ENCODE results near the gene TNFRSF8.

TNFRSF8 gene

DNA sequence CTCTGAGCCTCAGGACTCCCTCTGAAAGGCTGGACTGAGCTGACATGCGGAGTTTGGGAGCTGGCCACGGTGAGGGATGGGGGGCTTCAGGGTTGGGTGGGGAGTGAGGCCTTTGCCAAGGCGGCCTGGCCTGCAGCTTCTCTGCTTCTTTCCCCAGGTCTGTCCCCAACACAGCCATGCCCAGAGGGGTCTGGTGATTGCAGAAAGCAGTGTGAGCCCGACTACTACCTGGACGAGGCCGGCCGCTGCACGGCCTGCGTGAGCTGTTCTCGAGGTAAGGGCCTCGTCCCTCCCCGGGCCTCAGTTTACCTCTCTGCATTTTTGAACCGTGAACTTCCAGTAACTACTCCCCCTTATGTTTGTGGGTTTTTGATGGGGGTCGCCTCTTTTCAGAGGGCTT, 48.6 kb downstream of the TNFRSF8 start:
- no peaks in the 10 kb centered on the region for H3K27me3 Mint-ChIP-seq
- no peak overlapping the region for H3K27ac Mint-ChIP-seq
- no peak overlapping the region for H3K4me3 Mint-ChIP-seq
- peaks cover 3 to 12% of the 10 kb centered on the region in 2 donors for H3K4me1 Mint-ChIP-seq (ENCODE audit: low read depth in 2 of 2)
- no peak for DNase-seq
- ATAC-seq (replicated peaks): no peak
- H3K36me3 Mint-ChIP-seq (ENCODE audit: insufficient read depth): peaks cover 2% of the 10 kb centered on the region
- no peaks in the 10 kb centered on the region for H3K9me3 Mint-ChIP-seq

DNA sequence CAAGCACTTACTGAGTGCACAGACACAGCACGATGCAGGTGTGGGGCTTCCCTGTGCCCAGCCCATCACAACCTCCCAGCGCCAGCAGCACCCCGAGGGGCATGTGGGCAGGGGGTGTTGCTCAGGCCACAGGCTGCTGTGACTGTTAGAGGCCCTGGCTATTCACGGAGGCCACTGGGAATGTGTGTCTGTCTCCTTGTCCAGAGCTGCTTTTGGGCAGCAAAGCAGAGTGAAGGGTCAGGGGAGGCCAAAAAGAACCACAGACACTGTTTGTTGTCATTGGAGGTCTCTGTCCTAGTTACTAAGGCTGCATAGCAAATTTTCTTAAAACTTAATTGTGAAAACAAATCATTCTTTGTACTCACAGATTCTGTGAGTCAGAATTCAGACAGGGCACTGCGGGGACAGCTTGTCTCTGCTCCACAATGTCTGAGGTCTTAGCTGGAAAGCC, 49.6 kb downstream of the TNFRSF8 start:
- H3K36me3 Mint-ChIP-seq (ENCODE audit: insufficient read depth): peaks cover 2% of the 10 kb centered on the region
- H3K27ac Mint-ChIP-seq: no peak overlapping the region
- H3K4me3 Mint-ChIP-seq: no peak overlapping the region
- H3K27me3 Mint-ChIP-seq: no peaks in the 10 kb centered on the region
- no peaks in the 10 kb centered on the region for H3K9me3 Mint-ChIP-seq
- ATAC-seq (replicated peaks): no peak
- peaks cover 3 to 12% of the 10 kb centered on the region in 2 donors for H3K4me1 Mint-ChIP-seq (ENCODE audit: low read depth in 2 of 2)
- DNase-seq: no peak

DNA sequence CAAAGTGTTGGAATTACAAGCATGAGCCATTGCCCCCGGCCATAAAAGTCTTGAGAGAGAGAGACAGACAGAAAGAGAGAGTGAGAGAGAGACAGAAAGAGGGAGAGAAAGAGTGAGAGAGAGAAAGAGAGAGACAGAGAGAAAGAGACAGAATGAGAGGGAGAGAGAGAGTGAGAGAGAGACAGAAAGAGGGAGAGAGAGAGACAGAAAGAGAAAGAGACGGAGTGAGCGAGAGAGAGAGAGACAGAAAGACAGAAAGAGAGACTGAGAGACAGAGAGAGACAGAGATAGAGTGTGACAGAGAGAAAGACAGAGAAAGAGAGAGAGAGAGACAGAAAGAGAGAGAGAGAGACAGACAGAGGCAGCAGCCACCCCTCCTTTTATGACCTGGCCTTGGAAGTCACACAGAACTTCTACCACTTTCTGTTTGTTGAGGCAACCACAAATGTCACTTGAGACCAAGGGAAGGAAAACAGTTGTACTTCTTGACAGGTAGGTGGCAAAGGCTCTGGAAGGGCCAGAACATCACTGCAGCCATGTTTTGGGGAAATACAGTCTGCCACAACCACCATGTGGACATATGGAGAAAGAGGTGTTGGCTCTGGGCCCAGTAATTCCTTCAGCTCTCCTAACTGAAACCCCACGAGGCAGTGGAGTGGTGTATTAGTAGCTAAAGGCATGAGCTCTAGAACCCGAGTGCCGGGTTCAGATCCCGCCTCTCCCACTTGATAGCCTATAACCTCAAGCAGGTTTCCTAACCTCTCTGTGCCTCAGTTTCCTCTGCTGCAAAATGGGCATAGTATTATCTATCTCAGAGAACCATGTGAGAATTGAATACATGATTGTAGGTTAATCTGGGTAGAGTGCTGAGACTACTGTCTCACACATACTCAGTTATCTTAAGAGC, 50.6 kb downstream of the TNFRSF8 start:
- no peak overlapping the region for H3K4me3 Mint-ChIP-seq
- H3K9me3 Mint-ChIP-seq: no peaks in the 10 kb centered on the region
- H3K4me1 Mint-ChIP-seq (ENCODE audit: low read depth in 2 of 2): peaks cover 3 to 12% of the 10 kb centered on the region in 2 donors
- no peaks in the 10 kb centered on the region for H3K27me3 Mint-ChIP-seq
- no peak for DNase-seq
- peak overlapping the region in 1 of 2 donors; percentile 0 for H3K27ac Mint-ChIP-seq
- H3K36me3 Mint-ChIP-seq (ENCODE audit: insufficient read depth): peaks cover 2% of the 10 kb centered on the region
- peak; percentile 17 for ATAC-seq (replicated peaks)

DNA sequence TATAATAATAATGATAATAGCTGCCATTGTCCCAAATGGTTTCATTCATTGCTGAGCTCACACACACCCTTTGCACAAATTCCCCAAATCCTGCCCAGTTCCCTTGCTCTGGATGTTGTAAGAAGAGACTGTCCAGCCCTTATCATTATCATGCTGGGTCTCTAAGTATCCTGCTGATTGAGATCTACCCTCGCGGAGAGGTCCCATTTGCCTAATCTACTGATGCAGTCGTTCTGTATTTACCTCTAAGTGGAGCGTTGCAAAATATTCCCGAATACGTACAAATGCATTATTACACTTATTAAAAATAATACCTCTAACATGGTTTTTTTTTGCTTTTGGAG, 51.2 kb downstream of the TNFRSF8 start:
- no peak for DNase-seq
- H3K36me3 Mint-ChIP-seq (ENCODE audit: insufficient read depth): peaks cover 2% of the 10 kb centered on the region
- no peak overlapping the region for H3K27ac Mint-ChIP-seq
- no peak overlapping the region for H3K4me3 Mint-ChIP-seq
- no peaks in the 10 kb centered on the region for H3K27me3 Mint-ChIP-seq
- no peak for ATAC-seq (replicated peaks)
- H3K9me3 Mint-ChIP-seq: no peaks in the 10 kb centered on the region
- peaks cover 6 to 12% of the 10 kb centered on the region in 2 donors for H3K4me1 Mint-ChIP-seq (ENCODE audit: low read depth in 2 of 2)

DNA sequence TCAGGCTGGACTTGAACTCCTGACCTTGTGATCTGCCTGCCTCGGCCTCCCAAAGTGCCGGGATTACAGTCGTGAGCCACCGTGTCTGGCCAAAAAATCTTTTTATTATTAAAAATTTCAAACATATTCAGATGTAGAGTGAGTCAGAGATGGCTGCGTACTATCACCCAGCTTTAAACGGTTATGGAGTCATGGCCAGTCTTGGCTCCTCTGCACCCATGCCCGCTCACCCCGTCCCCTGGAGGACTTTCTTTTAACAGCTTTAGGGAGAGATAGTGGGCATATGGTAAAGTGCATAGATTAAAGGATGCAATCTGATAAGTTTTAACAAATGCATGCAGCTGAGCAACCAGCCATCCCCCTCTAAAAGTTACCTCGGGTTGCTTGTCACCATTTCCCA, 51.8 kb downstream of the TNFRSF8 start:
- ATAC-seq (replicated peaks) (no peak), DNase-seq (no peak)
- Mint-ChIP-seq H3K36me3 (ENCODE audit: insufficient read depth) (peaks cover 2% of the 10 kb centered on the region), H3K4me1 (ENCODE audit: low read depth in 2 of 2) (peaks cover 6 to 12% of the 10 kb centered on the region in 2 donors), H3K27me3 (no peaks in the 10 kb centered on the region), H3K4me3 (no peak overlapping the region), H3K27ac (no peak overlapping the region), H3K9me3 (no peaks in the 10 kb centered on the region)

DNA sequence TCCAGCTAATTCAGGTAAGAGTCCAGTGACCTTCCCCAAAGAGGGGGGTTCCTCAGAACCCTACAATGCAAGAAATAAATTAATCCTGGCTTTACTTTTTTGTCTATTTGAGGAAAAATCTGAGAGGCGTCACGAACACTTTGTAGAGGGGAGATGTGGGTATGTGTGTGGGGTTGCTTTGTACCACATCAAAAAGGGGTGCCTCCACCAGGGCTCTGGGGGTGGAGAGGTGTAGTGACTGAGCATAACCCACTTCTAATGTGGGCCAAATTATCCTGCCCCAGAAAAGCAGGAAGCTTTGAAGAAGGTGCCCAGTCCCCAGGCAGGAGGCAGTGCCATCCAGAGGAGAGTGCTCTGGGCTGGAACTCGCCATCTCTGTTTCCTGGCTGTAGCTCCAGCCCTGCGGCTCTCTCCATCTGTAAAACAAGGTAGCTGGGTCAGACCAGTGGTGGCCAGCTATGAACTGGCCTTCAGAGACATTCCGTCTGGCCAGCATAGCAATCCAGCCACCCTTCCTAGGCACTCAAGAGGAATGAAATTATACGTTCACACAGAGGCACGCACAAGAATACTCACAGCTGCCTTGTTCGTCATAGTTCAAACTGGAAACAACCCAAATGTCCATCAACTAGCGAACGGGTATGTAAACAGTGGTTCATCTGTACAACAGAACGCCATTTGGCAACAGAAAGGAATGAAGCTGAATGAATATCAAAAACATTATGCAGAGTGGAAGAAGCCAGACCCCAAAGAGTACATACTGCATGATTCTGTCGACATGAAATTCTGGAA, 58.3 kb downstream of the TNFRSF8 start:
- Mint-ChIP-seq H3K36me3 (ENCODE audit: insufficient read depth) (no peaks in the 10 kb centered on the region), H3K27me3 (no peaks in the 10 kb centered on the region), H3K9me3 (no peaks in the 10 kb centered on the region), H3K4me3 (peak overlapping the region in 1 of 2 donors; percentile 40), H3K4me1 (ENCODE audit: low read depth in 2 of 2) (peaks cover 20 to 29% of the 10 kb centered on the region in 2 donors), H3K27ac (peak overlapping the region in 1 of 2 donors; percentile 52)
- peak; percentile 84 for ATAC-seq (replicated peaks)
- peak in 2 of 3 experiments; percentile 18 to 21 for DNase-seq

DNA sequence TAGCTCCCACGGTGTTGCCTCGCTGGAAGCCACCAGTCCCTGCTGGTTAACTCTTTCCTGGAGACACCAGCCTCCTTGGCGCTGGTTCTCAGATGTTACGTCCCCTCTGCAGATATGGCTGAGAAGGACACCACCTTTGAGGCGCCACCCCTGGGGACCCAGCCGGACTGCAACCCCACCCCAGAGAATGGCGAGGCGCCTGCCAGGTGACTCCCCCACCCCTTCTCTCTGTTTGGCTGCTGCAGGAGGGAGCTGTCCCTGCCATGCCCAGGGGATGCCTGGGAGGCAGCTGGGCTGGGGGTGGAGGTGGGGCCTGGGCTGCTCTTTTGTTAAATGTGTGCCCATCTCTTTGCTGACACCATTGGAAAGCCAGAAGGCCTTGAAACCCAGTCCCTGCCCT, 60.1 kb downstream of the TNFRSF8 start:
- peaks cover 20 to 29% of the 10 kb centered on the region in 2 donors for H3K4me1 Mint-ChIP-seq (ENCODE audit: low read depth in 2 of 2)
- no peak overlapping the region for H3K4me3 Mint-ChIP-seq
- H3K36me3 Mint-ChIP-seq (ENCODE audit: insufficient read depth): no peaks in the 10 kb centered on the region
- DNase-seq (no peak), ATAC-seq (replicated peaks) (no peak)
- H3K27me3 Mint-ChIP-seq: no peaks in the 10 kb centered on the region
- no peaks in the 10 kb centered on the region for H3K9me3 Mint-ChIP-seq
- no peak overlapping the region for H3K27ac Mint-ChIP-seq

DNA sequence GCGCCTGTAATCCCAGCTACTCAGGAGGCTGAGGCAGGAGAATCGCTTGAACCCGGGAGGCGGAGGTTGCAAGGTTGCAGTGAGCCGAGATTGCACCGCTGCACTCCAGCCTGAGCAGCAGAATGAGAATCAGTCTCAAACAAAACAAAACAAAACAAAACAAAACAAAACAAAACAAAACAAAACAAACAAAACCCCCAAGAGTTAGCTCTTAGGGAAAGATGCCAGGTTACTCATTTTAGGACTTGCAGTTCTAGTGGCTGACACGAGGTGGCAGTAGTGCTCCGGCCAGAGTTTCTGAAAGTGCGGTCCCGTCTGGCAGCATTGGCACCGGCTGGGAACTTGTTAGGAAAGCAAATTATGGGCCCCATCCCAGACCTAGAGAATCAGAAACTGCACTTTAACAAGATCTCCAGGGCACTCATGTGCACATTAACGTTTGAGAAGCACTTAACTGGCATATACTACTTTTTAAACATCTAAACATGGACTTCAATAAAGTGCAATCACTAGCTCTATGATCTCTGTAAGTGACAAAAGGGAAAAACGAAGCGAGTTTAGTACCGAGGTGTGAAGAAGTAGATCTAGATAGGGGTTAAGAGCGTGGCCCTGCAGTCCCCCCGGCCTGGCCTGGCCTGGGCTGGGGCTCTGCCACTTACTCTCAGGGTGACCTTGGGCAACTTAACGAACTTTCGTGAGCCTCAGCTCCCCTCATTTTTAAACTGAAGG, 61.8 kb downstream of the TNFRSF8 start:
- ATAC-seq (replicated peaks) (peak; percentile 69), DNase-seq (peak; percentile 76 to 88 (median 79))
- H3K4me1 Mint-ChIP-seq (ENCODE audit: low read depth in 2 of 2): peaks cover 20 to 27% of the 10 kb centered on the region in 2 donors
- H3K36me3 Mint-ChIP-seq (ENCODE audit: insufficient read depth): no peaks in the 10 kb centered on the region
- H3K27me3 Mint-ChIP-seq: no peaks in the 10 kb centered on the region
- H3K4me3 Mint-ChIP-seq: peak overlapping the region; percentile 31 to 65
- H3K27ac Mint-ChIP-seq: peak overlapping the region; percentile 64 to 84
- no peaks in the 10 kb centered on the region for H3K9me3 Mint-ChIP-seq

DNA sequence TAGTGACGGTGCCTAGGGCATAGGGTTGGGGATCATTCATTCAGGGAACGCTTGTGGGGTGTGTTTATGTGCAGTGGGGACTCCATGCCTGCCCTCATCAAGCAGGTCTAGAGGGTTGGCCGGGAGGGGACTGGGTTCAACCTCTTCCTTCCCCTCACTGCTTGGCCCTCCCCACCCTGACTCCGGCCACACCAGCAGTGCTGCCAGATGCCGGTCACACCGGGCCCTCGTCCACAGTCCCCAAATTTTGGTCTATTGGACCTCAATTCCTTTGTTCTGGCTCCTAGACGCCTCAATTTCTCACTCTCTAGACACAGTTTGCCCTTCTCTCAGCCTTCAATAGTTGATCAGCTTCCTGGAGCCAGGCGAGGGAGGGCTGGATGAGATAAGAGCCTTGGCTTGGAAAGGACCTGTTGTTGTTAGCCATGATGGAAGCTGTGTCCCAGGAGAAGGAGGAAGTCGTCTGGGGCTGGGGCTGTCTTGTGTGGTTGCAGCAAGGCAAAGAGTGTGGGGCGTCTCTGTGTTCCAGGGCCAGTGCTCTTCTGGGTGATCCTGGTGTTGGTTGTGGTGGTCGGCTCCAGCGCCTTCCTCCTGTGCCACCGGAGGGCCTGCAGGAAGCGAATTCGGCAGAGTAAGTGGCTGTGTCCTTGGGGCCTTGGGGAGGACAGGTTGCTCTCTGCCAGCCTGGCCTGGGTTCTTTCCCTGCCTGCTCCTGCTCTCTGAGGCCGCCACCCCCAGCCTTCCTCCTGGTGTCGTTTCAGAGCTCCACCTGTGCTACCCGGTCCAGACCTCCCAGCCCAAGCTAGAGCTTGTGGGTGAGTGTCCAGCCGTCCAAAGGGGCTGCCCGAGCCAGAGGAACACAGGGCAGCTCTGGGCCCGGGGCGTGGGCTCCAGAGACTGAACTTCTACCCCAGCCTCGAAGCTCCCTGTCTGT, 62.6 kb downstream of the TNFRSF8 start:
- Mint-ChIP-seq H3K9me3 (no peaks in the 10 kb centered on the region), H3K4me1 (ENCODE audit: low read depth in 2 of 2) (peaks cover 20 to 25% of the 10 kb centered on the region in 2 donors), H3K27me3 (no peaks in the 10 kb centered on the region), H3K27ac (peak overlapping the region; percentile 64 to 84), H3K36me3 (ENCODE audit: insufficient read depth) (no peaks in the 10 kb centered on the region), H3K4me3 (no peak overlapping the region)
- DNase-seq (no peak), ATAC-seq (replicated peaks) (no peak)

DNA sequence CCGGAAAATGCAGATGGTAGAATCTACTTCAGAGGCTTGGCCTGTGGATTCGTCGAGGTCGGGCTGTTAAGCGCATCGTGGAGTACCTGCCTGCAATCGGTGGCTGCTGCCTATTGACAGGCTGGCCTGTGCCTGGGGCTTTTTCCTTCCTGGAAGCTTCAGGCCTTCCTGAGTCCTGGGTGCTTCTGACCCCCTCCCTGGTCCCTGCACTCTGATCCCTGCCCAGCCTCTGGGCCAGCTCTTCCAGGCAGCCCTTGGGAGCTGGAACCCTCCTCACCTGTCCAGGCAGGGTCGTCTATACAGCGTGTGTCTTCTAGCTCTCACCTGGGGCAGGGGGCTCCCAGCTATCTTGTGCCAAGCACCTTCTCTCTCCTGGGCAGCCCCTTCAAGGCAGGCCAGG, 63.7 kb downstream of the TNFRSF8 start:
- no peaks in the 10 kb centered on the region for H3K36me3 Mint-ChIP-seq (ENCODE audit: insufficient read depth)
- H3K27me3 Mint-ChIP-seq: no peaks in the 10 kb centered on the region
- H3K27ac Mint-ChIP-seq: peak overlapping the region; percentile 64 to 84
- ATAC-seq (replicated peaks) (no peak), DNase-seq (no peak)
- no peaks in the 10 kb centered on the region for H3K9me3 Mint-ChIP-seq
- peaks cover 14 to 15% of the 10 kb centered on the region in 2 donors for H3K4me1 Mint-ChIP-seq (ENCODE audit: low read depth in 2 of 2)
- H3K4me3 Mint-ChIP-seq: no peak overlapping the region

DNA sequence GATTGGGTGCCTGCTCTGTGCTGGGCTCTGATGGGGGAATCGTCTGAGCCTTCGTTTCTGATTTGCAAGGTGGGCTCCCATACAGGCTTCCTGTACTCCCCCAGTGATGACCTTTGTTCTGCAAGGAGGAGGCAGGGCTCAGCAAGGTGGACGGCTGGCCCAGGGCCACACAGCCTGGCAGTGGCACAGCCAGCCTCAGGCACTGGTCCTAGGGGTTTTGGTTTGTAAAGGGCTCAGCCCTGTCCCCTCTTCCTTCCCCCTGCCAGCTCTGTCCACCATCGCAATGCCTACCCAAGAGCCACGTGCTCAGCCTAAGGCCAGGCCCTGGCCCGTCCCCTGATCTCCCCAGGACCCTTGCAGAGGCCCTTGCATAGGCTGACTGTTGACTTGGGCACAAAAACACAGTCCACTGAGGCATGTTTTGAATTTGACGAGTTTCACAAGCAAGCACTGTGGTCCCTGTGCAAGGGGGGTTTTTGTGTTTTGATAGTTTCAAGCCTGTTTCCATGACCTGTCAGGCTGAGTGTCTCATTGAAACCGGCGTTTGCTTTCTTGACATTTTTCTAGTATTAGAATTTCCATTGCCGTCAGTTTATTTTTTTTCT, 64.2 kb downstream of the TNFRSF8 start:
- peaks cover 15 to 17% of the 10 kb centered on the region in 2 donors for H3K4me1 Mint-ChIP-seq (ENCODE audit: low read depth in 2 of 2)
- H3K27me3 Mint-ChIP-seq: no peaks in the 10 kb centered on the region
- no peaks in the 10 kb centered on the region for H3K9me3 Mint-ChIP-seq
- no peaks in the 10 kb centered on the region for H3K36me3 Mint-ChIP-seq (ENCODE audit: insufficient read depth)
- no peak overlapping the region for H3K27ac Mint-ChIP-seq
- ATAC-seq (replicated peaks): no peak
- DNase-seq: no peak
- H3K4me3 Mint-ChIP-seq: no peak overlapping the region

DNA sequence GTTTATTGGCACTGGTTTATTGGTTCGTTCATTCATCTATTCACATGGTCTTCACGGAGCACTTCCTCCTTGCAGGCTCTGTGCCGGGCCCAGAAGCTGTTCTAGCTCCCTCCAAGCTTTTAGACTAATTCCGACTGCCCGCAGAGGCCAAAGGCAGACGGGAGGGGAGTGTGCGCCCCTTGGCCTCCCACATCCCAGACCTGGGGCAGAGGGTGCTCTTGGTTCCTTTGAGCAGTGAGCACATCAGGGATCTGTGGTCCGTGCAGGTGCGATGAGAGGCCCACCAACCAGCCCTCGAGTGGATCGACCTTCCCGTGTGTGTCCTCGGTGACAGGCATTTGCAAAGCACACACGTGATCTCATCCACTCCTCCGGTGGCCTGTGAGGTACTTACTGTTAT, 65.0 kb downstream of the TNFRSF8 start:
- Mint-ChIP-seq H3K4me3 (no peak overlapping the region), H3K9me3 (no peaks in the 10 kb centered on the region), H3K27ac (no peak overlapping the region), H3K4me1 (ENCODE audit: low read depth in 2 of 2) (peaks cover 15 to 21% of the 10 kb centered on the region in 2 donors), H3K36me3 (ENCODE audit: insufficient read depth) (peaks cover 5% of the 10 kb centered on the region), H3K27me3 (no peaks in the 10 kb centered on the region)
- ATAC-seq (replicated peaks) (no peak), DNase-seq (no peak)
